Keratinocyte (primary cell): ENCODE data around the gene ASB14. TPM values are rescaled to one million over a fixed set of nuclear protein-coding genes. Genes with fewer than 3 reads are reported as not detected.
"Not testable (repeated sequence)": the region's sequence is repeated elsewhere in the genome, so short reads cannot be mapped to it uniquely, and the experiment has no call there.

ENCODE experiments used
- DNase-seq: peaks from one replicate; pipeline ENCODE4 v3.0.0-alpha.2; 2011; ENCODE audit warnings: low read depth, missing footprints, low spot score
- FAIRE-seq: peaks from 2 replicates; lab custom pipeline; 2011; peaks lifted over from hg19 to GRCh38; lab: Jason Lieb, UNC
- H2AFZ ChIP-seq: 2 replicates; pipeline ENCODE4 v1.6.0; 2012; ENCODE audit warnings: low read length, control low read depth, inconsistent platforms; ENCODE audit not compliant: control insufficient read depth
- H3K27ac ChIP-seq: 2 replicates; pipeline ENCODE4 v1.5.1; 2011; ENCODE audit warnings: low read length; ENCODE audit not compliant: control insufficient read depth, insufficient read depth
- H3K27me3 ChIP-seq: 3 replicates; pipeline ENCODE4 v1.6.0; 2011; ENCODE audit warnings: low read length; ENCODE audit not compliant: control insufficient read depth, insufficient read depth; ENCODE audit errors: extremely low read depth
- H3K36me3 ChIP-seq, 2 experiments: 2 replicates in 1 of 2; 3 replicates in 1 of 2; pipeline ENCODE4 v1.5.1; 2011; ENCODE audit warnings: low read length in 2 of 2, mild to moderate bottlenecking in 1 of 2; ENCODE audit not compliant: control insufficient read depth in 2 of 2, insufficient read depth in 2 of 2; ENCODE audit errors: extremely low read depth in 1 of 2
- H3K4me1 ChIP-seq: 3 replicates; pipeline ENCODE4 v1.5.1; 2011; ENCODE audit warnings: low read length; ENCODE audit not compliant: control insufficient read depth, insufficient read depth; ENCODE audit errors: extremely low read depth
- H3K4me2 ChIP-seq: 3 replicates; pipeline ENCODE4 v1.6.0; 2011; ENCODE audit warnings: low read depth, low read length; ENCODE audit not compliant: control insufficient read depth, insufficient read depth; ENCODE audit errors: extremely low read depth
- H3K4me3 ChIP-seq, 3 experiments: fragments of 200-600 bp in 1 of 3; sonication (generic) in 1 of 3; 2 replicates in 2 of 3; 3 replicates in 1 of 3; pipeline ENCODE4 v1.5.1; 2011 to 2016; ENCODE audit warnings: low read length in 3 of 3, mild to moderate bottlenecking in 3 of 3, control low read depth in 2 of 3, inconsistent platforms in 1 of 3, low read depth in 1 of 3, mixed read lengths in 1 of 3, mixed run types in 1 of 3, moderate library complexity in 1 of 3; ENCODE audit not compliant: control insufficient read depth in 2 of 3, insufficient read depth in 2 of 3; ENCODE audit errors: extremely low read depth in 1 of 3
- H3K79me2 ChIP-seq: 2 replicates; pipeline ENCODE4 v1.6.0; 2012; ENCODE audit warnings: low read length; ENCODE audit not compliant: control insufficient read depth, insufficient read depth
- H3K9ac ChIP-seq: 3 replicates; pipeline ENCODE4 v1.6.0; 2011; ENCODE audit warnings: low read length; ENCODE audit not compliant: control insufficient read depth, insufficient read depth; ENCODE audit errors: extremely low read depth
- H3K9me1 ChIP-seq: 3 replicates; pipeline ENCODE4 v1.6.0; 2011; ENCODE audit warnings: low read length; ENCODE audit not compliant: control insufficient read depth, insufficient read depth; ENCODE audit errors: extremely low read depth
- H3K9me3 ChIP-seq: 2 replicates; pipeline ENCODE4 v1.5.1; 2012; ENCODE audit warnings: low read depth, low read length; ENCODE audit not compliant: control insufficient read depth
- H4K20me1 ChIP-seq: 3 replicates; pipeline ENCODE4 v1.6.0; 2011; ENCODE audit warnings: low read length; ENCODE audit not compliant: control insufficient read depth, insufficient read depth; ENCODE audit errors: extremely low read depth
- CTCF ChIP-seq, 3 experiments: IDR thresholded peaks in 1 of 3; conservative IDR thresholded peaks in 1 of 3; optimal IDR thresholded peaks in 1 of 3; 2 replicates in 2 of 3; 3 replicates in 1 of 3; pipeline versions ENCODE3 to v1.5.1; 2011; ENCODE audit warnings: low read length in 3 of 3, mild to moderate bottlenecking in 3 of 3, moderate library complexity in 2 of 3, control low read depth in 1 of 3, inconsistent platforms in 1 of 3; ENCODE audit not compliant: insufficient read depth in 2 of 3; ENCODE audit errors: extremely low read depth in 1 of 3
- EZH2 ChIP-seq: IDR thresholded peaks from one replicate; pipeline ENCODE4 v1.6.1; 2012; ENCODE audit warnings: inconsistent platforms, mild to moderate bottlenecking, low read length, moderate library complexity
- dilution Hi-C: fragments of 300-500 bp; cut with MboI; formaldehyde crosslinking; loops from one replicate; pipeline ENCODE4 v1.7.0; 2020; ENCODE audit warnings: low sequenced_read_pairs; ENCODE audit not compliant: extremely low pct_ligation_motif_present
- polyA minus RNA-seq, 3 experiments: library from RNA; depleted of rRNA, polyadenylated mRNA; stranded (reverse); fragments of >200 nt; gene quantifications; 1 replicate in 1 of 3; 2 replicates in 1 of 3; 3 replicates in 1 of 3; pipeline ENCODE4 v1.2.3, GENCODE V29; 2011
- polyA plus RNA-seq, 5 experiments: library from polyadenylated mRNA; depleted of rRNA in 3 of 5; stranded (reverse) in 3 of 5; stranded (forward) in 1 of 5; unstranded in 1 of 5; fragments of >200 nt; gene quantifications; 1 replicate in 1 of 5; 2 replicates in 3 of 5; 3 replicates in 1 of 5; pipeline versions ENCODE4 v1.2.1 to v1.2.3, GENCODE V29; 2011 to 2012; ENCODE audit warnings: missing spikeins in 2 of 5, low read depth in 1 of 5, low replicate concordance in 1 of 5

Gene ASB14
- polyA plus RNA-seq (not detected in 3 replicates), polyA minus RNA-seq (not detected in 3 replicates)
- polyA plus RNA-seq (2011; ENCODE audit: low read depth): not detected
- not detected in 2 replicates for polyA plus RNA-seq (2011; cell fraction: cytosol; rRNA removed)
- polyA plus RNA-seq (2011; cell fraction: nucleus; rRNA removed): not detected in 2 replicates
- polyA plus RNA-seq (2012; ENCODE audit: low replicate concordance): 0.09 and 0.25 TPM in 2 replicates
- not detected for polyA minus RNA-seq (2011; cell fraction: cytosol; rRNA and poly(A)+ RNA removed)
- polyA minus RNA-seq (2011; cell fraction: nucleus; rRNA and poly(A)+ RNA removed): not detected in 2 replicates

- no peak within 1 kb of the TSS for H3K4me2 ChIP-seq
- no peaks in the 10 kb centered on the region for H3K36me3 ChIP-seq
- no peak for TF ChIP-seq CTCF (optimal IDR thresholded peaks at IDR 0.05 in 1 of 3, IDR thresholded peaks at IDR 0.05 in 1 of 3, conservative IDR thresholded peaks at IDR 0.05 in 1 of 3; ENCODE audit: extremely low read depth in 1 of 3, insufficient read depth in 2 of 3, low read length in 3 of 3)
- TF ChIP-seq EZH2: no peak
- H4K20me1 ChIP-seq: no peaks in the 10 kb centered on the region
- H3K27ac ChIP-seq: no peak within 1 kb of the TSS
- dilution Hi-C loops: no loop called here
- FAIRE-seq: no peak
- H2AFZ ChIP-seq: no peak within 1 kb of the TSS
- no peaks in the 10 kb centered on the region for H3K4me1 ChIP-seq
- H3K9me3 ChIP-seq: no peaks in the 10 kb centered on the region
- H3K79me2 ChIP-seq: no peaks in the 10 kb centered on the region
- no peak within 1 kb of the TSS for H3K4me3 ChIP-seq
- no peak within 1 kb of the TSS for H3K9ac ChIP-seq
- no peak for DNase-seq
- H3K9me1 ChIP-seq: no peaks in the 10 kb centered on the region
- no peaks in the 10 kb centered on the region for H3K27me3 ChIP-seq
Observed at GRCh38 chr3:57292159-57292896, at the start of gene ASB14. Gene ASB14, minus strand, starts transcription at chr3:57292685. Its CDS starts 652 bp downstream, at chr3:57292033.

GRCh38 chr3:57339071-57339642 is 46.7 kb upstream of the ASB14 start:
- H3K79me2 ChIP-seq, H3K36me3 ChIP-seq, H4K20me1 ChIP-seq, H3K4me3 ChIP-seq, H3K27ac ChIP-seq, FAIRE-seq, H3K4me1 ChIP-seq, H3K4me2 ChIP-seq, dilution Hi-C loops, DNase-seq, H3K27me3 ChIP-seq, H3K9me3 ChIP-seq, H2AFZ ChIP-seq, H3K9ac ChIP-seq, H3K9me1 ChIP-seq: not testable (repeated sequence)

GRCh38 chr3:57338272-57339070 is 46.0 kb upstream of the ASB14 start:
- H4K20me1 ChIP-seq, H3K27me3 ChIP-seq, H2AFZ ChIP-seq, H3K36me3 ChIP-seq, H3K9me1 ChIP-seq, H3K4me1 ChIP-seq, FAIRE-seq, H3K4me2 ChIP-seq, H3K9ac ChIP-seq, H3K79me2 ChIP-seq, DNase-seq, dilution Hi-C loops, H3K27ac ChIP-seq, H3K4me3 ChIP-seq, H3K9me3 ChIP-seq: not testable (repeated sequence)
